ENCODE data around the gene KRT16.

DNA sequence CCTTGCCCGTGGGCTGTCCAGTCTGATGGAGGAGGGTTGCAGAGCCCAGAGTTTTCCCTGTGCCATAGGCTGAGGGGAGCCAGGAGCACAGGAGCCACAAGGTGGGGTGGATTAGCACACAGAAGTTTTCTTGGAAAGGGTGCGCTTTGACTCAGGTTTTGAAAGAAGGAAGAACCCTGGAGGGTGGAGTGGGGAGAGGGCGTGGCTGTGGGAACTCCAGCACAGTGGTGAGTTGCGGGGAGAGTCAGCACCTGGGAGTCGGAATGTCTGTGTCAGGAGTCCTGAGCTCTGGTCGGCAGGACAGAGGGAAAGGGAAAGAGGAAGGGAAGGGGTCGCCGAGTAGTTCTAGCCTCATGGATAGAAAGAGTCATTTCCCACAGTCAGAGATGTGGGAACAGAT lies 17.0 kb downstream of the KRT16 start:
- no peak for TF ChIP-seq CTCF (IDR thresholded peaks at IDR 0.05)
- no peak for TF ChIP-seq EZH2 (IDR thresholded peaks at IDR 0.05; ENCODE audit: borderline replicate concordance, insufficient read depth, low read depth, low read length, poor library complexity, severe bottlenecking)

Measured in B cell (primary cell).